B cell (primary cell): ENCODE data around the gene RMC1.

ENCODE experiments used
- CTCF ChIP-seq: fragments of 200-600 bp; IDR thresholded peaks from one replicate; pipeline ENCODE4 v1.8.0; 2022; ENCODE audit warnings: antibody characterized with exemption, mild to moderate bottlenecking
- EZH2 ChIP-seq: IDR thresholded peaks from 2 replicates; pipeline ENCODE4 v1.6.1; 2012; ENCODE audit warnings: borderline replicate concordance, low read depth, mild to moderate bottlenecking, moderate library complexity, low read length; ENCODE audit not compliant: insufficient read depth, poor library complexity, severe bottlenecking

GRCh38 chr18:23471486-23471885, 31.8 kb upstream of the RMC1 start:
- TF ChIP-seq CTCF = no peak
- TF ChIP-seq EZH2 = no peak
